ENCODE measurements around the gene MLH3. TPM values are rescaled to one million over a fixed set of nuclear protein-coding genes. Genes with fewer than 3 reads are reported as not detected.

Gene MLH3
- total and polyA plus RNA-seq, 2 of the 13 experiments (the other 11 are each of a cell fraction or from before 2014, with no cell fraction given): 14.4 to 24.8 TPM

GRCh38 chr14:75063013-75063412 lies 11.7 kb upstream of the MLH3 start:
- H3K4me2 ChIP-seq (ENCODE audit: low read depth, low read length): peak overlapping the region; percentile 94
- intact Hi-C loops (cut with micrococcal nuclease; ENCODE audit: unreplicated experiment): loop anchor here (10.0 kb wide), 1 partner anchor 58 kb away; the partner anchor contains the start of gene EIF2B2
- H4K20me1 ChIP-seq (ENCODE audit: insufficient read depth, low read length): no peaks in the 10 kb centered on the region
- H3K27ac ChIP-seq (ENCODE audit: extremely low read length, insufficient read depth, low read length): peak overlapping the region; percentile 20
- DNase-seq (ENCODE audit: low spot score): no peak
- peak overlapping the region; percentile 73 to 86 (median 77) for H3K4me3 ChIP-seq (replicated peaks in 1 of 3; ENCODE audit: insufficient read depth in 1 of 3, low read depth in 2 of 3, low read length in 3 of 3)
- TF ChIP-seq XRCC5 (optimal IDR thresholded peaks at IDR 0.05; ENCODE audit: low read length): no peak
- 0 out of 2 replicates have a peak, but pooled peaks have one; percentile 12 for TF ChIP-seq ZNF546 (CRISPR knock-in tag; conservative IDR thresholded peaks at IDR 0.05)
- H3K79me2 ChIP-seq (ENCODE audit: insufficient read depth, low read length): peaks cover 18% of the 10 kb centered on the region
- BruUV-seq (replicated peaks): no TSS peak
- peak overlapping the region; percentile 67 for H3K9ac ChIP-seq (ENCODE audit: insufficient read depth, low read depth, low read length)
- 28% methylated on average over 5 of the region's 5 CpGs for WGBS (ENCODE audit: low lambda C conversion rate)
- POLR2A ChIA-PET: interaction anchor here (1.4 to 1.7 kb wide), 2 partner anchors 13 to 111 kb away, joined by 9 to 18 read pairs; partner anchors contain the start of gene MLH3
- in situ Hi-C loops (cut with HindIII; ENCODE audit: extremely low pct_ligation_motif_present, low pct_unique_long_range_greater_than_20kb): no loop called here
- no peak for ATAC-seq
- H3K27me3 ChIP-seq (ENCODE audit: control insufficient read depth in 1 of 2, insufficient read depth in 2 of 2, low read length in 2 of 2): no peaks in the 10 kb centered on the region; a peak in 1 of 5 replicates
- peaks cover 0 to 3% of the 10 kb centered on the region in 2 experiments; a peak in 1 of 5 replicates for H3K36me3 ChIP-seq (replicated peaks in 1 of 2; ENCODE audit: control insufficient read depth in 1 of 2, insufficient read depth in 2 of 2, low read length in 2 of 2)
- H3K4me1 ChIP-seq (ENCODE audit: insufficient read depth, low read length): peaks cover 30% of the 10 kb centered on the region
- CTCF ChIA-PET (ENCODE audit: low intra/inter-chr PET ratio, low total read pairs): no interaction called here
- no peaks in the 10 kb centered on the region for H3K9me3 ChIP-seq (ENCODE audit: low read length)
- FAIRE-seq: no peak
- H2AFZ ChIP-seq (ENCODE audit: low read length): no peak overlapping the region

GRCh38 chr14:75060420-75060819 lies 9.2 kb upstream of the MLH3 start:
- ATAC-seq: no peak
- Histone ChIP-seq H3K4me3 (replicated peaks in 1 of 3; ENCODE audit: insufficient read depth in 1 of 3, low read depth in 2 of 3, low read length in 3 of 3) (no peak overlapping the region), H4K20me1 (ENCODE audit: insufficient read depth, low read length) (no peaks in the 10 kb centered on the region), H3K9me3 (ENCODE audit: low read length) (no peaks in the 10 kb centered on the region), H3K9ac (ENCODE audit: insufficient read depth, low read depth, low read length) (no peak overlapping the region), H3K27me3 (ENCODE audit: control insufficient read depth in 1 of 2, insufficient read depth in 2 of 2, low read length in 2 of 2) (no peaks in the 10 kb centered on the region; a peak in 1 of 5 replicates), H3K27ac (ENCODE audit: extremely low read length, insufficient read depth, low read length) (no peak overlapping the region), H2AFZ (ENCODE audit: low read length) (no peak overlapping the region), H3K79me2 (ENCODE audit: insufficient read depth, low read length) (peaks cover 14% of the 10 kb centered on the region), H3K4me2 (ENCODE audit: low read depth, low read length) (no peak overlapping the region), H3K4me1 (ENCODE audit: insufficient read depth, low read length) (peaks cover 13% of the 10 kb centered on the region), H3K36me3 (replicated peaks in 1 of 2; ENCODE audit: control insufficient read depth in 1 of 2, insufficient read depth in 2 of 2, low read length in 2 of 2) (peaks cover 0 to 3% of the 10 kb centered on the region in 2 experiments; a peak in 1 of 5 replicates)
- intact Hi-C loops (cut with micrococcal nuclease; ENCODE audit: unreplicated experiment) (loop anchor here (10.0 kb wide), 1 partner anchor 56 kb away; the partner anchor contains the start of gene EIF2B2), in situ Hi-C loops (cut with HindIII; ENCODE audit: extremely low pct_ligation_motif_present, low pct_unique_long_range_greater_than_20kb) (no loop called here)
- no TSS peak for BruUV-seq (replicated peaks)
- FAIRE-seq: no peak
- TF ChIP-seq ERF (CRISPR knock-in tag; IDR thresholded peaks at IDR 0.05): no peak
- 47% methylated on average over 2 of the region's 2 CpGs for WGBS (ENCODE audit: low lambda C conversion rate)
- DNase-seq (ENCODE audit: low spot score): no peak
- POLR2A ChIA-PET: no interaction called here
- CTCF ChIA-PET (ENCODE audit: low intra/inter-chr PET ratio, low total read pairs): no interaction called here

All from HepG2 (cell line).